Islet of Langerhans (tissue), 1 donor: Measurements from ENCODE around the gene PGF.

Source experiments
- FAIRE-seq: peaks from one replicate; lab custom pipeline; 2011; peaks lifted over from hg19 to GRCh38; lab: Jason Lieb, UNC

The PGF gene

DNA sequence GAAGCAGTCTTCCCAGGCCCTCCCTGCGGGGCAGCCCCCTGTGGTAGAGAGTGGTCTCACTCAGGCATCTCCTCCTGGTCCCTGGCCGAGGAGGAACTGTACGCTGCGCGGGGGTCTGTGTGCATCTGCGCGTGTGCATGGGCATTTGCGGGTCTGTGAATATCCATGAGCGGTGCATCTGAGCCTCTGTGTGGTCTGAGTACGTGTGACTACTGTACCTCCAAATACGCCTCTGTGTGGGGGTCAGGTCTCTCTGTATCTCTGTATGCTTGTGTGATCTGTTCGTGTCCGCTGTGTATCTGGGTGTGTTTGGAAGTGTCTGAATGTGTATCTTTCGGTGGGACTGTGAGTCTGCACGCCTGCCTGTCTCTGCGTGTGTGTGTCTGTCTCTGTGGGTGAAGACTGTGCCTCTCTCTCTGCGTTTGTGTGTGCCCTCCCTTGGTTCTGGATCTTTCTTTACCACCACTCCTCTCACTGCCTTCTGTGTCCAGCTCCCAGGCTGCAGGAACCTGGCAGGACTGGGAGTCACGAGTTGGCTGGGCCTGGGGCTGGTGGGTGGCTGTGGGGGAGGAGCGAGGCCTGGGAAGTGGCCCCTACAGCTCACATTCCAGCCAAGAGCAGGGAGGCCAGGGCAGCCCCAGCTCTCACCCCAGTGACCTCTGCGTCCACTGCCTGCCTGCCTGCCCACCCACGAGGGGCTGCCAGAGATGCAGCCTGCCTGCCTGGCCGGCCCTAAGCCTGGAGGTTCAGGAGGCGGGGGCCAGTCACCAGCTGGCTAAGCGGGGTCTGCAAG is 1.1 kb upstream of the PGF start:
- no peak for FAIRE-seq

DNA sequence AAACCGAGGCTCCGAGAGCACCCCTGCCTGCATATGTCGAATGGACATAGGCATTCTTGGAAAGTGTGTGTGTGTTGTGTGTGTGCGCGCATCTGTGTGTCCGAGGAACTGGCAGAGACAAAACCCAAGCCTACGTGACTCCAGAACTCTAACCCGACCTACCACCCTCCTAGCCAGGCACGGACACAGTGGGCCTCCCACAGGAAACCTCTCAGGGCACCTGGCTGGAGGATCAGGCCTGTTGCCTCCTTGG is 556 bp upstream of the PGF start:
- no peak for FAIRE-seq

DNA sequence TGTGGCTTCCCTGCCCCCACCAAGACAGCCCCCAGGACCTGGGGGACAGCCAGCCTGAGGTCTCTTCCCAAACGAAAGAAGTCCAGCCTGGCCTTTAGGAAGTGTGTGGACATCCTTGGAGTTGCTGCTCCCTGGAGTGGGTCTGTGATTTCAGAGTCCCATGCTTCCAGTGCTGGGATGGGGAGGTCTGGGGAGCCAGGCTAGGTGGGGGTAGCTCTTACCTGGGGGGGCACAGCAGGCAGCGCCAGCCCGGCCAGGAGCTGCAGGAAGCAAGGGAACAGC is 509 bp downstream of the PGF start:
- FAIRE-seq, result no peak

DNA sequence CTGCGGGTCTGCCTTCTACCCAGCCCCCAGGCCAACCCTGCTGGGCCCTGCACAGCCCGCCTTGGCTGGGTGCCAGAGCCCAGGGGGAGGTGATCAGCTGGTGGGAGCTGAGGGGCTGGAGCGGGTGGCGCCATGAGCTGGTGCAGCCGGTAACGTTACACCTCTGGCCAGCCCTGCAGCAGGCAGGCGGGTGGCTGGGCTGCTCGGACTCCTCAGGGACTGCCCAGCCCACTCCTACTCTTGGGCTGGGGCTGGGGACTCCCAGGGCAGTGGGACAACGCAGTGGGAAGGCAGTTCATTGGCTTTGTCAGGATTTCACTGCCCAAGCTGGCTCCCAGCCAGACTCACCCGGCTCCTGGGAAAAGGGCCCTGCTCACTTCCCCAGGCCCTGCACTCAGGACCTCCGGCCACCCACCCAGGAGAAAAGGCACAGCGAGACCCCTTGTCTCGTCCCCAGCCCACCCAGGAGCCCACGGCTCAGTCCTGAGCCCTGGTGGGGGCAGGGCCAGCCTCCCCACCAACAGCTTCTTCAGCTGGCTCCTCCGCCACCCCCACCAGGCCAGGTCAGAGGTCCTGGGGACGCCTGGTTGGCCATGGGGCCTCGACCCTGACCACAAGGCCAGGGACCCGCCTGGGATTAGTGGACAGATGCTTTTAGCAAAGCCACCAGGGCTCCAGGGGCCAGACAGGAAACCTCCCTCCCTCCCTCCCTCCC is 1.0 kb downstream of the PGF start:
- FAIRE-seq, result no peak

DNA sequence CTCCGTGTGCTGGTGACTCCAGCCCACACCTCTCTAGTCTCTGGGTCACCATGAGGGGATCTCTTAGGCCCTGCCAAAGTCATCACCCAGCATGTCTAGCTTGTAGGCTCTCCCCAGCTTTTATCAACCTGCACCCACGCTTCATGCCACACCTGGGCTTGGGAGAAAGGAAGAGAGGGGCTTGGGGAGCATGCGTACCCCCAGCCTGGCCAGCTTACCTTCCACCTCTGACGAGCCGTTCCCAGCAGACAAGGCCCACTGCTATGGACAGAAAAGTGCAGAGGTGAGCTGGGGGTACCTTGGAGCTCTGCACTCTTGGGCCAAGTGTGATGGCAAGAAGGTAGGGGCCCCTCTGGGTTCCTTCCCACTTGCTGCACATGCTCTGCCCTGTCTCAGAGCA is 1.7 kb downstream of the PGF start:
- FAIRE-seq, result no peak

DNA sequence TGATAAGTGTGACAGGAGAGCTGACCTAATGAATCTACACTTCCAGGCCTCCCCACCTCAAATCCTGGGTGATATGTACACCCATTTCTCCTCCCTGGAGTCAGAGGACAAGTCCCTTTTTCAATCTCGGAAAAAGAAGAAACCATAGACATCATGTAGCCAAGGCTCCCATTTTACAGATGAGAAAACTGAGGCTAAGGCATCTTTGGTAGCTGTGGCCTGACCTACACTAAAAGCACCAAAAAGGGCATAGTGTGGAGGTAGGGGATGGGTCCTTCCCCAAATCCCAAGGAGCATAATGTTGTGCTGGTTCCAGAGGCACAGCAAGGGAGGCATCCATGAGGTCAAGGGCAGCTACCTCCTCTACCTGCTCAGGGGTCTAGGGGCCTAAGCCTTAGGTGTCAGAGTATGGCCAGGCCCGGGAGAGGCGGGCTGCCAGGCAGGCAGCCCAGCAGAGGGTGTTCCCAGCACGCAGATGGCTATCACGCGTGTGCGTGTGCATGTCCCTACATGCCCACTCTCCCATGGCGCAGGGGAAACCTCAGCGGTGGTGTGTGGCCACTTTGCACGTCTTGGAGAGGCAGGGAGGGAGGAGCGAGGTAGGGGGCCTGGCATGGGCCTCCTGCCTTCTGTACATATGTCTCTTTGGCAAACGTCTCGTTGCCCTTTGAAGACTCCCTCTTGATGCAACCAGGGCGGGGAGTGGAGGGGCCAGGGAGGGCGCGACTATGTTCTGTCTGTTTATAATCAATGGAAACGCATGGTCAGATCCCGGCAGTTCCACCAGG is 2.5 kb downstream of the PGF start:
- no peak for FAIRE-seq

DNA sequence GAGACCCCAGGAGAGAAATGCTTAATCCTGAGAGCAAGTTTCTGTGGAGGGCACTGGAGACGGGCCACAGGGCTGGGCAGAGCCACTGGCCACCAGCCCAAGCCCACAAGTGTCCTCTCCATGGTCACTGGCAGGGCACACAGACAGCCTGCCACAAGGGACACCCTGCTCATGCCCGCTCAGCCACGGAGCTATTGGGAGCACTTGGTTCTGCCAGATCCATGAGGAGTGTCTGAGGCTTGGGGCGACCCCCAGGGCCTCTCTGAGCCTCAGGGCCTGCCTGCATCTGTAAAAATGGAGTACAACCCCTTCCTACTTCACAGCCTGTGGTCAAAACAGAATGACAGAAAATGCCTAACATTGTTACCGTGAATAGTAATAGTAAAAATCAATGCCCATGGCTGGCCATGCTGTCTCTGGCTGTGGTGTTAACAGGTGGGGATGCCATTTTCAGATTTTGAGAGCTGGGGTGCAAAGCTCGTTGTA is 3.2 kb downstream of the PGF start:
- FAIRE-seq, result no peak

DNA sequence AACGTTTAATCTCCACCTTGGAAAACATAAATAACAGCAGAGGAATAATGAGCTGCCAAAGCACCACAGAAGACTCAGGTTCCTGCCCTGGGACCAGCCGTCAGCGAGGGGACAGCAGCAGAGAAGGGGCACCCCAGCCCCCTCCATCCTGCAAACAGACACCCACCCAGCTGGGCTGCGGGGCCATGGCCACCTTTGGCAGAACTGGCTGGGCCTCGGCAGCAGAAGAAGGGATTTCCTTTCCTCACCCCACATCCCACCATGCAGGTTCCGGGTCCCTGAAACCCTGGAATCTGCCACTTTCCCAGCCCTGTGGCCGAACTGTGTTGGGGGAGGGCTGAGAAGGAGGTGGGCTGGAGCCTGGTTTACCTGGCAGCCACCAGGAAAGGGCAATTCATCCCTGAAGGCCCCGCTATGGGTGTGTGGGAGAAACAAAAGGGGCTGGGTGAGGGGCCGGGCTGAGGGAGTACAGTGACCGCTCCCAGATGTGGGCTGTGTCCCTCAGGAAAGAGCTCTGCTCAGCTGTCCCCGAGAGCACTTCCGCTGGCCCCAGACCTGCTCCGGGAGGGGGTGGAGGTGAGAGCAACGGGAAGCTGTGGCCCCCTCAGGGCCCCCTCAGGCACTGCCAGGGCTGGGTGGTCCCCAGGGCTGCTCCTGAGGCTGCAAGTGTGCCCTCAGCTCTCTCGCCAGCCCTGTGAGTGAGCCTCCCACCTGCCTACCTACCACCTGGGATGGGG is 3.8 kb downstream of the PGF start:
- no peak for FAIRE-seq

DNA sequence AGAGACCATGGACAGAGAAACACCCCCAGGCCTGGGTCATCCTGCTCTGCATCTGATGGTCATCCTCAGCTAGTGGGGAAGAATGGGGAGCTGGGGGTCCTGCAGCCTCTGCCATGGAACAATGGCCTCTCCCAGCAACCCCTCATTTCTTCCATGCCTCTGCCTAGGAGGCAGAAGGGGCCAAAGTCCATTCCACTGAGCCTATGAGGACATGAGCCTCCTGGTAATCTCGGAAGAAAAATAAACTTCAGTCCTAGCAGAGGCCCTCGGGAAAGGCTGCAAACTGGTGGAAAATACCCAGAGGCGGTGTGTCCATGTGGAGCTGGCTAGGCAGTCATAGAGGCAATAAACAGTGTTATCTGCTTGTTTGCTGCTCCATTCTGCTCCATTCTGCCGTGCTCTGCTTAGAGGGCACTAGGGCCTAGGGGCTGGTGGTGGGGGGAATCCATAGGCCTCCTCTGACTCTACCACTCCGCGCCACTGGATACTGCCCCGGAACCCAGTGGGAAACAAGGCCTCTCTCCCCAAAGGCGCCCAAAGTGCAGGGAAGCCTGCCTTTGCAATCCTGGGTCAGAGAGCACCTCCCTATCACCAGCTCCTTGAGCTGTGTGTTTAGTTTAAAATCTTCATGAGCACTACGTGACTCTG is 4.5 kb downstream of the PGF start:
- no peak for FAIRE-seq

DNA sequence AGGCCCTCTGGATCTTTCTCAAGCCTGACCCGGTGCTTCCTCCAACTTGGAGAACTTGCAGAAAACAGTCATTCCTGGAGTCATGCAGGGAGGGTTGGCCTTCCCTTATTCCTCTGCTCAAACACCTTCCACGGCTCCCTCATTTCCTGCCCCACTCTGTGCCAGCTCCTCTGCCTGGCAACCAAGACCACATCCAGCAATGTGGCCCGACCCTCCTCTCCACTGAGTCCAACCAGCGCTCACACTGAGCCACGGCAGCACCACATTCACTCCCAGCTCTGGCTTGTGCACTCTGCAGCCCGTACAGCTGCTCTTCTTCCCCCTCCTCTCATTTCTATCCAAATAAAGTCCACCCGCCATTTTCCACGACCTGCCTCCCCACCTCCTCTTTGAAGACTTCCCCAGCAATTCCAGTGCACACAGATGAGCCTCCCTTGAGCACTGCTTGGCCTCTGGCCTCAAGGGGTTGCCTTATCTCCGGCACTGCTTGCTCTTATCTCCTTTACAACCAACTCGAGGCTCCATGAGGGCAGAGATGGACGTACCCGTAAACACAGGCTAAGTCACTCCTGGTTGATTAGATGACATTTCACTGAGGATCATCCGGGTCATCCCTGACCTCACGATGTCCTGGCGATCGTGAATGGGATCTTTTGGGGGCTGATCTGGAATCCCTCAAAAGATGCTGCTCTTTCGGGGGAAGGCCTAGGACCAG is 5.4 kb downstream of the PGF start:
- FAIRE-seq, result no peak

DNA sequence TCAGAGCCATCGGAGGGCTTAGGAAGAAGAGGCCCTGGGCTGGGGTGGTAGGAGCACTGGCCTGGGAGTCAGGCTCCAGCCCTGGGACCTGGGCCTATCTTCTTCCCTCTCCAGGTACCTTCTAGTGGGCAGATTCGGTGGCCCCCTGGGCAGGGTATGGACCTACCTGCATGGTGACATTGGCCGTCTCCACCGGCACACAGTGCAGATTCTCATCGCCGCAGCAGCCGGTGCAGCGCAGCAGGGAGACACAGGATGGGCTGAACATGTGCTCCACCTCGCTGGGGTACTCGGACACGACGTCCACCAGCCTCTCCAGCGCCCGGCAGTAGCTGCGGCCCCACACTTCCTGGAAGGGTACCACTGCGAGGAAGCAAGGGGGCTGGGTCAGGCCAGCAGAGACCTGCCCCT is 6.2 kb downstream of the PGF start:
- FAIRE-seq, result no peak

DNA sequence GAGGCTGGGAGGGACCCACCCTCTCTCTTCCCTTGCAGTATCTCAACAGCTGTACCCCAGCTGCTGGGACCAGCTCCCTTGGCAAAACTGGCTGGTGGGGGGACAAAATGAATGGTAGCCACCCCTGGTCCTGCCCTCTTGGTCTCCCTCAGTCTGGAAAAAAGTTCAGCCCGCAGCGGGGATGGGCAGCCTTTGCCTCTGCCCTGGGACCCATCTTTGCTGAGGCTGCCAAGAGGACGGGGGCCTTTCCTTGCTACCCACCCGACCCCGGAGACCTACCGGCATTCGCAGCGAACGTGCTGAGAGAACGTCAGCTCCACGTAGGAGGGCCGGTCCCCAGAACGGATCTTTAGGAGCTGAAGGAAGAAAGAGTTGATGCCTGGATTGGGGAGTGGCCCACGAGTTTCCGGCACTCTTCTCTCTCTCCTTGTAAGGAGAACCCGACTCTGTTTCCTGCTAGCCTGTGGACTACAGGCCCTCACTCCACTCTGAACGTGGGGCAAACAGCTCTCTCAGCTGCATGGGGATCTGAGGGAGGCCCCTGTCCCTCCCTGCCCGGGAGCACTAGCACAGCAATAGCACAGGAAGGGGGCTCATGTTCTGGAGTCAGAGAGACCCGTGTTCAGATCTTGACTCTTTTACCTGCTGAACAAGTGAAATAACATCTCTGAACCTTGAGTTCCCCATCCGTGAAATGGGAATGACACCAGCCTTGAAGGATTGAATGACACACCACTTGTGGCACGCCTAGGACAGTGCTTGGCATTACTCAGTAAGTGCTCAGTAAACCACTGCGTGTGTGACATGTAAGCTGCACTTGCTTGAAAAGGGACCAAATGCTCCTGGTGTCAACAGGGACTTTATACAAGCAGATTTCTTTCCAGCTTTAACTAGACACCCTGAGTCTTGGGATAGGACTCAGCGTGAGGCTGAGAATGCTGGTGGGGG is 6.9 kb downstream of the PGF start:
- FAIRE-seq, result no peak

DNA sequence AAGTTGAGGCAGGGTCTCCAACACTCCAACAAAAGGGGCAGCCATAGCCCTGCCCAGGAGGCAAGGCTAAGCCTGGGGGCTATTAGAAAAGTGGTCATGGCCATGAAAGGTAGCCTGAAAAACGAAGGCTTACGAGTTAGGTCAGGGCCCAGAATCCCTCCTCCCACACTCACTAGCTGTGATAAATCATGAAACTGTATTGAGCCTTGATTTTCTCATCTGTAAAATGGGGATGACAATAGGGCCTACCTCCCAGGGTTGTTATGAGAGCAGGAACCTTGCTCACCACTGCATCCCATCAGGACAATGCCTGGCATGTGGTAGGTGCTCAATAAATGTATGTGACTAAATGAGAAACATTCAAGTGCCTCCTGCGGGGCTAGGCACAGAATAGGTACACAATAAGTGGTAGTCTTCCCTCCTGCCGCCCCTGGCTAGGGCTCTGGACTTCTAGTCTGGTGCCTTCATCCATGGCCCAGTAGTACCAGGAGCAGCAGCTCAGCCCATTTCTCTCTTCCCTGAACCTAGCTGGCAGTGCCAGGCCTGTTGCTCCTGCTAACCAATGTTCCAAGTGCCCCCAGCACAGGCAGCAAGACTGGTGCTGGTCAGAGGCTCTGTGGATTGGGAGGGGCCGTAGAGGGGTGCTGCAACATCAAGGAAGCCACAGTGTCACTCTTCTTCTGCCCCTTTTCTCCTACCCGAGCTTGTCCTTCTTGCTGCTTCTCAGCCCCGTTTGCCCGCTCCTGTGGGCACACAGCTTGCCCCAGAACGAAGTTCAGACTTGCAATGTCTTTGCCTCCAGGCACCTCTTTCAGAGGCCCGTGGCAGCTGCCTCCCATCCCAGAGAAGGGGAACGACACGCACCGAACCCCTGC is 7.8 kb downstream of the PGF start:
- FAIRE-seq, result no peak

DNA sequence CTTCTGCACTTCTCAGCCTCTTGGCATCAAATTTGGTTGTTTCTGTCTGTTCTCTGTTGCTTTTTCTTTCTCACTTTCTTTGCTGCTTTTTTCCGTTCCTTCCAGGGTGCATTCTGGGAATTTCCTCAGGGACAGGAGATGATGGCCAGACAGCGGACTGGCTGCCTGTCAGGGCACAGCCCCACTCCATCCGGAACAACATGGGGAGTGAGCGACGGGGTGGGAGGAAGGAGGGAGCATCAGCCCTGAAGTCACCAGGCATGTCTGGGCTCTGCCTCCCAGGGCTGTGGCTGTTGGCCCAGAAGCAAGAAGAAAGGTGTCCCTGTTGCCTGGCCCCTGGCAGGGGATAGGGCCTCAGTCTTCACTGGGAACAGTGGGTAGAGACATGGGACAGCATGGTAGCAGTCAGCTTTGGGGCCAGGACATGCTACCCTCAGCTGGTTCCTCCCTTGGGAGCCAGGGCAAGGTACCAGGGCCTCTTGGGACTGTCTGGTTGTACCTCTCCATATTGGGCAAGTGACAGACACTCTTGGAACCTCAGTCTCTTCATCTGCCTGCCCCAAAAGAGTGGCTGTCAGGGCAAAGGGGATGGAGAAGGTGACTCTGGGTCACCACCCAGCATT is 8.6 kb downstream of the PGF start:
- FAIRE-seq, result no peak

DNA sequence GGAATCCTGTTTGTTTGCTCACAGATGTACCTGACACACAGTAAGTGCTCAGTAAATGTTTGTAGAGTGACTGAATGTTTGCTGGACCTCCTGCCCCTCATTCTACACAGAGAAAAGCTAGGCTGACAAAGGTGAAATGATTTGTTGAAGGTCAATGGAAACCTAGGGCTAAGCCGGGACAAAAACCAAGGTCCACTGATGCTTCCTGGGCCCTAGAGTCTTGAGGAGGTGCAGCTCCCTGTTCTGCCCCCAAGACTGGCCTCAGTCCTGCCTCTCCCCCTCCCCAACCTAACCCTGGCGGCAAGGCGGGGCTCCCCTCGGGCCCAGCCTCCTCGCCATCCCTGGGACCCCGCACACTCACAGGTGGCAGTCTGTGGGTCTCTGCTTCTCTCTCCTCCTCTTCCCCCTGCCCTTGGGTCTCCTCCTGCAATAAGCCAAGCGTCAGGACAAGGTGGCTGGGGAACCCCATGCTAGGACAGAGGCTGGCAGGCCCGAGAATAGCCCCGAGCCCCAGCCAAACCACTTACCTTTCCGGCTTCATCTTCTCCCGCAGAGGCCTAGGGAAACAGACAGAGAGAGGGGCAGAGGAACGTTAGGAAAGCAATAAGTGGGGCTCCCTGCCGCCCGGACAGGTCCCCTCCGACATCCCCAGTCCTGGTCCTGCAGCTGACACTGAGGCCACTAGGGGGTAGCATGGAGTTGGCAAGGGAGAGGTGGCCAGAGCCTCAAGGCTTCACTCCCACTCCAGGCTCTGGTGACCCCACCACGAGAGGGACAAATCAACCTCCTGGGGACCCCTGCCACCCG is 9.3 kb downstream of the PGF start:
- FAIRE-seq, result no peak

DNA sequence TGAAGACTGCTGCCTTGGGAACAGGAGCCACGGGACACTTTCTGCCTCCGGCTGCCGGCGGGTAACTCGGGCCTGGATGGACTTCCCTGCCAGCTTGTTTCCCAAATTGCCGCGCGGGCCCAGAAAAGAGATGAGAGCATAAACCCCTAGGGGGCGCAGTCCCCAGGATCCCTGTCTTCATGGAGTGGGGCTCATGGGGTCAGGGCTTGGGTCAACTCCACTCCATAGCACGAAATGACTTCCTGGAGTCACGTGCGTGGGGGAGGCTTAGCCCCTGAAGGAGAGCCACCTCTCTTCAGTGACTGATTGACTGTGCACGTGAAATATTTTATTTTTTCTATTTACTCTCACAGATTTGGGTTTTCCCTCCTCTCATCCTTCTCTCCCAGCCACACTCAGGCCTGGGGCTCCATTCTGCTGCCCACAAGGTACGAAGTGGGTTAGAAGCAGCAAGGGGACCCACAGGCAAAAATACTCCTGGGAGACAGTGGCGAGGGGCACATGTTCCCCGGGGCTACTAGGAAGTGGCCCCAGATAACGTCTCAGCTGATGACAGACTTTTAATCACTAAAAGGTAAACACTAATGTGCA is 10.0 kb downstream of the PGF start:
- no peak for FAIRE-seq

DNA sequence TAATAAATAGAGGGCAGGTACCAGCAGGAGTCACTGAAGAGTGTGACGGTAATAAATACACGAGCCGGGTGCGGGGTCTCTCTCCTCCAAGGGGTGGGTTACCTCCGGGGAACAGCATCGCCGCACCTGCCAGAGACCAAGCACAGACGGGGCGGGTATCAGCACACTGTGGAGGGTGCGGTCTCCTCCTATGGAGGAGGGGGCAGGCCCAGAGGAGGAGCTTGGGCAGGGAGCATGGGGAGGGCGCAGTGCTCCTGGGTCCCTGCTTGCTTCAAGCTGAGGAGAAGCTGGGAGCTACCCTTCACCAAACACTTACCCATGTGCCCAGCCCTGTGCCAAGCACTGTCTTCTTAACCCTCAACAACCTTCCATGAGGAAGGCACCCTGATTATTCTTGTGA is 12.8 kb downstream of the PGF start:
- no peak for FAIRE-seq

DNA sequence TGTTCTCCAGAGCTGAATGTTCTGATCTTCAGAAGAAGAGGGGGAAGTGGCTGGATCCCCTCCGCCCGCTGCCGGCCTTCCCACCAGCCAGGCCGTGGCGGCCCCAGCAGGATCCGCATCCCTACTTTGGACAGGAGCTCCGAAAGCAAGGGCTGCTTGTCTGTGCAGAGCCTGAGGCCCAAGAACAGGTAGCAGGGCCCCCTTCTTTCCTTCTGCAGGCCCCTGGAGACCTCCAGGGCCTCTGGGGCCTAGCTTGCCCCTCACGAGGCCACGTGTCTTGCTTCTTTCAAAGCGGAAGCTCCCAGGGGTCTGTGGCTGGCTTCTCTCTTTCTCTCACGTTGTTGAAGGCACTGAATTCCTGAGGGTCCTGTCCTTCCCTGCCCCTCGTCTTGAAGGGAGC is 13.2 kb downstream of the PGF start:
- no peak for FAIRE-seq
